SK-N-SH (cell line): ENCODE measurements around the gene ESRRA. TPM values are rescaled to one million over a fixed set of nuclear protein-coding genes. Genes with fewer than 3 reads are reported as not detected.

ENCODE experiments used
- CTCF ChIA-PET: fragments of 300-600, 350-600 bp; formaldehyde crosslinking; extraction: SDS; loops from one replicate; lab custom pipeline; 2021; lab: Yijun Ruan, JAX
- POLR2A ChIA-PET: fragments of 350-600 bp; sonication (Branson Sonifier 250); formaldehyde crosslinking; extraction: SDS; loops from one replicate; lab custom pipeline; 2020; ENCODE audit warnings: antibody characterized with exemption, inconsistent platforms; lab: Yijun Ruan, JAX
- DNase-seq: peaks from one replicate; pipeline ENCODE4 v3.0.0; 2012
- H2AFZ ChIP-seq: fragments of 200-600 bp; sonication (generic); 2 replicates; pipeline ENCODE4 v1.8.1; 2016; ENCODE audit warnings: antibody characterized with exemption, mild to moderate bottlenecking, low read depth
- H3F3A ChIP-seq: fragments of 200-600 bp; sonication (generic); replicated peaks from 2 replicates; pipeline ENCODE3; 2016; ENCODE audit warnings: antibody characterized with exemption, mild to moderate bottlenecking; ENCODE audit not compliant: insufficient read depth
- H3K27ac ChIP-seq, 2 experiments: fragments of 200-500 bp in 1 of 2; fragments of 200-600 bp in 1 of 2; sonication (Bioruptor generic) in 1 of 2; sonication (generic), shearing (Covaris generic) in 1 of 2; 2 replicates each; pipeline versions ENCODE4 v1.5.1 to v1.6.1; 2014 to 2016; ENCODE audit warnings: low read depth in 2 of 2, inconsistent platforms in 1 of 2, low read length in 1 of 2, mild to moderate bottlenecking in 1 of 2, mixed read lengths in 1 of 2
- H3K27me3 ChIP-seq: fragments of 200-600 bp; sonication (generic), shearing (Covaris generic); 2 replicates; pipeline ENCODE4 v1.6.1; 2016; ENCODE audit warnings: mixed run types; ENCODE audit not compliant: insufficient read depth
- H3K36me3 ChIP-seq, 2 experiments: fragments of 200-500 bp in 1 of 2; fragments of 200-600 bp in 1 of 2; sonication (Bioruptor generic) in 1 of 2; sonication (generic) in 1 of 2; replicated peaks in 1 of 2; 2 replicates each; pipeline versions ENCODE3 to v1.5.1; 2014 to 2016; ENCODE audit warnings: low read length in 1 of 2, mild to moderate bottlenecking in 1 of 2; ENCODE audit not compliant: insufficient read depth in 2 of 2, control insufficient read depth in 1 of 2
- H3K4me1 ChIP-seq, 2 experiments: fragments of 200-500 bp in 1 of 2; fragments of 200-600 bp in 1 of 2; sonication (Bioruptor generic) in 1 of 2; sonication (generic), shearing (Covaris generic) in 1 of 2; 2 replicates each; pipeline versions ENCODE4 v1.5.1 to v1.6.1; 2014 to 2016; ENCODE audit warnings: low read depth in 1 of 2, low read length in 1 of 2, mixed run types in 1 of 2; ENCODE audit not compliant: insufficient read depth in 2 of 2, control insufficient read depth in 1 of 2
- H3K4me2 ChIP-seq: fragments of 200-600 bp; sonication (generic), shearing (Covaris generic); 2 replicates; pipeline ENCODE4 v1.6.1; 2017; ENCODE audit warnings: mixed run types
- H3K4me3 ChIP-seq, 2 experiments: fragments of 200-500 bp in 1 of 2; fragments of 200-600 bp in 1 of 2; sonication (Bioruptor generic) in 1 of 2; sonication (generic), shearing (Covaris generic) in 1 of 2; 2 replicates each; pipeline versions ENCODE4 v1.5.1 to v1.8.1; 2014 to 2016; ENCODE audit warnings: low read depth in 2 of 2, inconsistent platforms in 1 of 2, low read length in 1 of 2, mild to moderate bottlenecking in 1 of 2, mixed read lengths in 1 of 2, moderate library complexity in 1 of 2
- H3K79me2 ChIP-seq: fragments of 200-600 bp; sonication (generic); 2 replicates; pipeline ENCODE4 v1.8.1; 2017; ENCODE audit warnings: mild to moderate bottlenecking; ENCODE audit not compliant: insufficient read depth
- H3K9ac ChIP-seq: fragments of 200-600 bp; sonication (generic); 2 replicates; pipeline ENCODE4 v1.6.1; 2017; ENCODE audit warnings: mixed run types
- H3K9me2 ChIP-seq: fragments of 200-600 bp; sonication (generic); 2 replicates; pipeline ENCODE4 v1.6.1; 2017; ENCODE audit warnings: mixed run types
- H3K9me3 ChIP-seq: fragments of 200-600 bp; sonication (generic); 2 replicates; pipeline ENCODE4 v1.6.1; 2017; ENCODE audit warnings: mixed run types, mild to moderate bottlenecking, moderate library complexity
- H4K20me1 ChIP-seq: fragments of 200-600 bp; sonication (generic); 2 replicates; pipeline ENCODE4 v1.6.1; 2017; ENCODE audit warnings: mild to moderate bottlenecking, mixed run types; ENCODE audit not compliant: insufficient read depth
- CHD2 ChIP-seq: fragments of 150-350 bp; IDR thresholded peaks from 2 replicates; pipeline ENCODE4 v1.6.1; 2018; ENCODE audit warnings: low read length; ENCODE audit not compliant: partially characterized antibody
- ELF1 ChIP-seq: IDR thresholded peaks from 2 replicates; pipeline ENCODE4 v1.4.0; 2012
- EZH2phosphoT487 ChIP-seq: fragments of 200-600 bp; sonication (generic); IDR thresholded peaks from 2 replicates; pipeline ENCODE4 v1.6.1; 2017; ENCODE audit warnings: low read depth, mixed run types, mild to moderate bottlenecking, antibody characterized with exemption, moderate library complexity, borderline replicate concordance
- FOSL2 ChIP-seq: IDR thresholded peaks from 2 replicates; pipeline ENCODE4 v1.4.0; 2012; ENCODE audit warnings: low read depth, mild to moderate bottlenecking, moderate library complexity, borderline replicate concordance
- FOXM1 ChIP-seq: IDR thresholded peaks from 2 replicates; pipeline ENCODE4 v1.4.0; 2012; ENCODE audit warnings: low read depth, mild to moderate bottlenecking
- GABPA ChIP-seq: IDR thresholded peaks from 2 replicates; pipeline ENCODE4 v1.4.0; 2012; ENCODE audit warnings: low read depth, mild to moderate bottlenecking
- GATA2 ChIP-seq: sonication (generic); formaldehyde crosslinking; IDR thresholded peaks from 2 replicates; pipeline ENCODE4 v1.5.0; 2020; ENCODE audit warnings: mild to moderate bottlenecking, missing genetic modification reagents
- JUND ChIP-seq: IDR thresholded peaks from 2 replicates; pipeline ENCODE4 v1.4.0; 2012
- MXI1 ChIP-seq: IDR thresholded peaks from 2 replicates; pipeline ENCODE4 v1.6.1; 2012; ENCODE audit warnings: mild to moderate bottlenecking, low read depth, low read length, improper control_type of control experiment
- NFIC ChIP-seq: IDR thresholded peaks from 2 replicates; pipeline ENCODE4 v1.4.0; 2012; ENCODE audit warnings: borderline replicate concordance
- PBX3 ChIP-seq: IDR thresholded peaks from 2 replicates; pipeline ENCODE4; 2012
- POLR2AphosphoS5 ChIP-seq: IDR thresholded peaks from 2 replicates; pipeline ENCODE4 v1.6.1; 2012; ENCODE audit warnings: low read depth, low read length
- RAD21 ChIP-seq: IDR thresholded peaks from 2 replicates; pipeline ENCODE4 v1.6.1; 2012; ENCODE audit warnings: mild to moderate bottlenecking, low read length
- TAF1 ChIP-seq: IDR thresholded peaks from 2 replicates; pipeline ENCODE4 v1.6.1; 2012; ENCODE audit warnings: low read depth, mild to moderate bottlenecking, low read length, moderate library complexity, borderline replicate concordance
- USF1 ChIP-seq: IDR thresholded peaks from 2 replicates; pipeline ENCODE4 v1.4.0; 2012; ENCODE audit warnings: low read depth, borderline replicate concordance
- ZBTB33 ChIP-seq: IDR thresholded peaks from 2 replicates; pipeline ENCODE4 v1.4.0; 2012; ENCODE audit warnings: low read depth, borderline replicate concordance
- WGBS: methylation state at CpG from one replicate; pipeline ENCODE4 v1.1.6; 2017; ENCODE audit warnings: low lambda C conversion rate; 5-methylcytosine and 5-hydroxymethylcytosine counted together
- polyA plus RNA-seq, 3 experiments: library from polyadenylated mRNA; depleted of rRNA; stranded (reverse); fragments of >200 nt; gene quantifications; 2 replicates each; pipeline ENCODE4 v1.2.3, GENCODE V29; 2012
- TF ChIP-seq, protein P1 (sequence below): fragments of 150-350 bp; IDR thresholded peaks from 2 replicates; pipeline ENCODE4 v1.6.1; 2016; ENCODE audit warnings: mild to moderate bottlenecking, low read depth, low read length
- TF ChIP-seq, protein P2 (sequence below): fragments of 200-600 bp; sonication (generic); IDR thresholded peaks from 2 replicates; pipeline ENCODE4 v1.6.1; 2017; ENCODE audit warnings: antibody characterized with exemption, mild to moderate bottlenecking, moderate library complexity
- TF ChIP-seq, protein P3 (sequence below): IDR thresholded peaks from 2 replicates; pipeline ENCODE4 v1.4.0; 2012; ENCODE audit warnings: low read depth

ESRRA gene
- polyA plus RNA-seq, 1 of the 3 experiments (the other 2 are of a cell fraction) = 27.8 TPM

DNA sequence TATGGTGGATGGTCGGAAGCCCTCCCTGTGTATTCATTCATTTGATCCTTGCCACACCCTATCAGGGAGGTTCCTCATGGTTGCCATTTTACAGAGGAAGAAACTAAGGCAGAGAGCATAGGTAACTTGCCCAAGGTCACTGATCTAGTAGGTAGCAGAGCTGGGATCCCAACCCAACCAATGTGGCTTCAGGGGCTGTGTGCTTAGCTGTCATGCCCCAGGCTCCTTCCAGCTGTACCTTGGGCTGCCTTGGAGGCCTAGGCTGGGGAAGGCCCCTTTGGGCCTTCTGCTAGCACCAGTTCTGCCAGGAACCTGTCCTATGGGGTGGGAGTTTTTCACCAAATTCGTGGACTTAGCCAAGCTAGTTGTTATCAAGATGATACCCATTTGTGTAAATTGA is 29.5 kb upstream of the ESRRA start:
- Histone ChIP-seq H3K27ac (no peak overlapping the region), H2AFZ (no peak overlapping the region), H3K9me2 (no peaks in the 10 kb centered on the region), H3K4me1 (peaks cover 0 to 8% of the 10 kb centered on the region in 2 experiments; a peak in 1 of 4 replicates), H3K4me3 (no peak overlapping the region), H3F3A (peaks cover 16% of the 10 kb centered on the region), H4K20me1 (no peaks in the 10 kb centered on the region), H3K9me3 (no peaks in the 10 kb centered on the region), H3K36me3 (peaks cover 3 to 22% of the 10 kb centered on the region in 2 experiments), H3K4me2 (no peak overlapping the region), H3K27me3 (no peaks in the 10 kb centered on the region), H3K79me2 (peaks cover 22% of the 10 kb centered on the region), H3K9ac (no peak overlapping the region)
- TF ChIP-seq, protein P1, sequence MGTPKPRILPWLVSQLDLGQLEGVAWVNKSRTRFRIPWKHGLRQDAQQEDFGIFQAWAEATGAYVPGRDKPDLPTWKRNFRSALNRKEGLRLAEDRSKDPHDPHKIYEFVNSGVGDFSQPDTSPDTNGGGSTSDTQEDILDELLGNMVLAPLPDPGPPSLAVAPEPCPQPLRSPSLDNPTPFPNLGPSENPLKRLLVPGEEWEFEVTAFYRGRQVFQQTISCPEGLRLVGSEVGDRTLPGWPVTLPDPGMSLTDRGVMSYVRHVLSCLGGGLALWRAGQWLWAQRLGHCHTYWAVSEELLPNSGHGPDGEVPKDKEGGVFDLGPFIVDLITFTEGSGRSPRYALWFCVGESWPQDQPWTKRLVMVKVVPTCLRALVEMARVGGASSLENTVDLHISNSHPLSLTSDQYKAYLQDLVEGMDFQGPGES = no peak
- no peak for TF ChIP-seq FOXM1
- TF ChIP-seq NFIC = no peak
- no peak for TF ChIP-seq EZH2phosphoT487
- TF ChIP-seq RAD21 = no peak
- TF ChIP-seq, protein P2, sequence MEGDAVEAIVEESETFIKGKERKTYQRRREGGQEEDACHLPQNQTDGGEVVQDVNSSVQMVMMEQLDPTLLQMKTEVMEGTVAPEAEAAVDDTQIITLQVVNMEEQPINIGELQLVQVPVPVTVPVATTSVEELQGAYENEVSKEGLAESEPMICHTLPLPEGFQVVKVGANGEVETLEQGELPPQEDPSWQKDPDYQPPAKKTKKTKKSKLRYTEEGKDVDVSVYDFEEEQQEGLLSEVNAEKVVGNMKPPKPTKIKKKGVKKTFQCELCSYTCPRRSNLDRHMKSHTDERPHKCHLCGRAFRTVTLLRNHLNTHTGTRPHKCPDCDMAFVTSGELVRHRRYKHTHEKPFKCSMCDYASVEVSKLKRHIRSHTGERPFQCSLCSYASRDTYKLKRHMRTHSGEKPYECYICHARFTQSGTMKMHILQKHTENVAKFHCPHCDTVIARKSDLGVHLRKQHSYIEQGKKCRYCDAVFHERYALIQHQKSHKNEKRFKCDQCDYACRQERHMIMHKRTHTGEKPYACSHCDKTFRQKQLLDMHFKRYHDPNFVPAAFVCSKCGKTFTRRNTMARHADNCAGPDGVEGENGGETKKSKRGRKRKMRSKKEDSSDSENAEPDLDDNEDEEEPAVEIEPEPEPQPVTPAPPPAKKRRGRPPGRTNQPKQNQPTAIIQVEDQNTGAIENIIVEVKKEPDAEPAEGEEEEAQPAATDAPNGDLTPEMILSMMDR = no peak
- TF ChIP-seq ZBTB33 = no peak
- TF ChIP-seq GABPA = no peak
- TF ChIP-seq FOSL2 = no peak
- TF ChIP-seq, protein P3, sequence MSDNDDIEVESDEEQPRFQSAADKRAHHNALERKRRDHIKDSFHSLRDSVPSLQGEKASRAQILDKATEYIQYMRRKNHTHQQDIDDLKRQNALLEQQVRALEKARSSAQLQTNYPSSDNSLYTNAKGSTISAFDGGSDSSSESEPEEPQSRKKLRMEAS = no peak
- no peak for TF ChIP-seq GATA2 (CRISPR knock-in tag)
- TF ChIP-seq CHD2 = no peak
- TF ChIP-seq USF1 = no peak
- TF ChIP-seq JUND = no peak
- no peak for TF ChIP-seq TAF1
- no peak for TF ChIP-seq PBX3
- no peak for TF ChIP-seq MXI1
- TF ChIP-seq ELF1 = no peak
- TF ChIP-seq POLR2AphosphoS5 = no peak
- CTCF ChIA-PET = interaction anchor here (7.6 kb wide), 1 partner anchor 27 kb away, joined by 139 read pairs; the partner anchor contains the start of genes CATSPERZ and ESRRA
- DNase-seq = no peak
- POLR2A ChIA-PET = interaction anchor here (0.6 kb wide), 1 partner anchor 9 kb away, joined by 3 read pairs; no protein-coding TSS in a partner anchor
- WGBS = 85% methylated on average over 2 of the region's 2 CpGs
